NCI-H2107 treated with DMSO at 0.1 percent for 48 hours (cell line): ENCODE data around the gene ZNF581.
A peak's percentile ranks its signal among the peaks of the same experiment; 100 is the strongest.

Experiments
- DNase-seq: peaks from one replicate; lab custom pipeline; 2025; ENCODE audit not compliant: unreplicated experiment; lab: John Stamatoyannopoulos, UW

The ZNF581 gene

DNA sequence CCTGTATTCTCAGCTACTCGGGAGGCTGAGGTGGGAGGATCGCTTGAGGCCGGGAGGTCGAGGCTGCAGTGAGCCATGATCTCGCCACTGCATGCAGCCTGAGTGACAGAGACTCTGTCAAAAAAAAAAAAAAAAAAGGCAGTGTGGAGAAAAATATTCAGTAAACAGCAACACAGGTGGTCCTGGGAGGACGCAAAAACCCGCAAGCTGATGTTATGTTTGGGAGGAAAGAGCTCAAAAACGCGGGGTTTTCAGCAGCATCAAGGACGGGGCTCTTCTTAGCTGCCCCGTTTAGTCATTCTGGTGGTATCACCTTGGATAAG is 18.5 kb upstream of the ZNF581 start:
- DNase-seq, result no peak

DNA sequence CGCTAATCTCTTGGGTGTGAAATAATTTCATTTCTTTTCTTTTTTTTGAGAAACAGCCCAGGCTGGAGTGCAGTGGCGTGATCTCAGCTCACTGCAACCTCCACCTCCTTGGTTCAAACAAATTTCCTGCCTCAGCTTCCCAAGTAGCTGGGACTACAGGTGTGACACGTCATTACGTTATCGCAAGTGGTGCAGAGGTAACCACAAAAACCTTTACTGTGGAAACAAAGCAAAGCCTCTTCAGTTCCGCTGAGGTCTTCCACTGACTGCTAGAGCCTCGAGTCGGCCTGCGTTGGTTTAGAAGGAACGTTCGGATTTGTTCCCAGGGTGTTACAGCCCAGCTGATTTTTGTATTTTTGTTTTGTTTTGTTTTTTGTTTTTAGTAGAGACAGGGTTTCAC is 17.1 kb upstream of the ZNF581 start:
- peak; percentile 15 for DNase-seq

DNA sequence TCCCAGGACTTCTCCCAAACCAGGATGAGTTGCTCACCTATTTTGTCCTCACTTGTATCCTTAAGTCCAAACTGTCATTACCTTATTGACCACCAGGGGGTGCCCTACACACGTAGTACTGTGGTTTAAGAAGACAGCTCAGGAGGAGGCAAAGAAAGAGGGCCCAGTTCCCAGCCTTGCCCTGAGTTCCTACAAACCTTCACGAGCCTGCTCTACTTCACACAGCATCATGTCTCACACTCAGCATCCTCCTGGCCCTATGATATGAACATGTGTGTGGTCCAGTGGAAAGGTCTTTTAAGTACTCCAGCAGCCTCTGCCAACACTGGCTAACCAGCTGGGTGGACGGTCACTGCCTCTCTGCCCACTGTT is 11.0 kb upstream of the ZNF581 start:
- peak; percentile 81 for DNase-seq

DNA sequence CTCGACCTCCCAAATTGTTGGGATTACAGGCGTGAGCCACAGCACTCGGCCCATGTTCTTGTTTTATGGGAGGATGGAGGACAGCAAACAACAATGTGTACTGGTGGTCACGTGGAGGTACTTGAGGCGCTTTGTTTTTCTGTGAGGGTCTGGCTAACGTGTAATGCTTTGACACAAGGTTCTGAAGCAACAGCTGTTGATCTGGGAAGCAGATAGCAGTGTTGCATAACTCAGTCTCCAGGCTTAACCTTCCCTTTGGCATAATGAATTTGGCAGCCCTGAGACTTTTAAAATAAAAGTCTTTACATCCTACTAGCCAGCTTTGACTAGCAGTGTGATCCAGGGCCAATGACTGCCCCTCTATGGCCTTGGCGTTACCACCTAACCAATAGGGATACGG is 9.6 kb upstream of the ZNF581 start:
- no peak for DNase-seq

DNA sequence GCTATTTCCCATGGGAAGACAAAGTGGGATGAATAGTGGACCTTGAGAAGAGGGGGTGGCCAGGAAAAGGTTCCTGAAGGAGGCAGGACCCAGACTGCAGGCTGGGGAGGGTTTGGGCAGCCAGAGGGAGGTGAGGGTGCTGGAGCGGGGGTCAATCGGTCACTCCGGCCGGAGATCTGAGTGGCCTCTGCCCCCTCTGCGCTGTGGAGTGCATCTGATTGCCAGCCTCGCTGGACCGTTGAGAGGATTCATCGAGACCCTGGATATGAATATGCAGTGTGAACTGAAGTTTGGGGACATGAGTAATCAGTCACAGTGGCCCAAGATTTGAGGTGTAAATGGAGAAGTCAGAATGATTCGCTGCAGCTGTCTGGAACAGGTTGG is 8.1 kb upstream of the ZNF581 start:
- DNase-seq, result no peak

DNA sequence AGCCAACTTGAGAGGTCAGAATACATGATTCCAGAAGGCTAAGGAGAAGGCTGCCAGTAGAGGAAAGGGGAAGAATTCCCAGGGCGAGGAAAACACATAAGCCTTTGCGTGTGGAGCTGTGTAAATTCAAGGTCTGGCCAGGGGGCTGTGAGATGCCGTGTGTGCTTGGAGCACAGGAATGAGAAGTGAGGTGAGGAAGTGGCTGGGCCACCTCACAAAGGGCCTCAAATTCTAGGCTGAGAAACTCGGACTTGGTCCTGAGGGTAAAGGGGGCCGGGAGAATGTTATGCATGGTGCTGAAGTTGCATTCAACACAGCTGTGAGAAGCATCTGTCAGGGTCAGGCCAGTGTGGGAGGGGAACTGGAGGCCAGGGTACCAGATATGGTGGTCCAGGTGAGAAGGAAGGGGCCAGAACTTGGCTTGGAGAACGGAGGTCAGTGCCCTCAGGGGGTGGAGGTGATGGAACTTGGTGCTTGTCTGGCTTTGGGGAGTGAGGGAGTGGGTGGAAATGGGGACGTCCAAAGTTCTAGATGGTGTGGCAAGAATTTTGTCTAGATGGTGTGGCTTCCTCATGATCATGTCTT is 7.5 kb upstream of the ZNF581 start:
- DNase-seq, result no peak

DNA sequence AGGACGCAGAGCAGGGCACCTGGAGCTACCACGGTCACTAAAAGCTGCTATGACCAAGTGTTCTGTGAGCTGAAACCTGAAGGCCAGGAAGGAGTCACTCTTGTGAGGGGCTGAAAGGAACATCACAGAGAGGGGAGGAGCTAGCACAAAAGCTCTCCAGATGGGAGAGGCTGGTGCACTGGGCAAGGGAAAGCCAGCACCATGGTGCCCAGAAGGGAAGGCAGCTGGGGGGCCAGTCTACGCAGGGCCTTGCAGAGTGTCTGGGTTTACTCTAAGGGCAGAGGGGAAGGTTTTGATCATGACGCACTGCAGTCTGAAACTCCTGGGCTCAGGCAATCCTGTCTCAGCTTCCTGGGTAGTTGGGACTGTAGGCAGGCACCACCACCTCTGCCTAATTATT is 6.7 kb upstream of the ZNF581 start:
- DNase-seq, result no peak

DNA sequence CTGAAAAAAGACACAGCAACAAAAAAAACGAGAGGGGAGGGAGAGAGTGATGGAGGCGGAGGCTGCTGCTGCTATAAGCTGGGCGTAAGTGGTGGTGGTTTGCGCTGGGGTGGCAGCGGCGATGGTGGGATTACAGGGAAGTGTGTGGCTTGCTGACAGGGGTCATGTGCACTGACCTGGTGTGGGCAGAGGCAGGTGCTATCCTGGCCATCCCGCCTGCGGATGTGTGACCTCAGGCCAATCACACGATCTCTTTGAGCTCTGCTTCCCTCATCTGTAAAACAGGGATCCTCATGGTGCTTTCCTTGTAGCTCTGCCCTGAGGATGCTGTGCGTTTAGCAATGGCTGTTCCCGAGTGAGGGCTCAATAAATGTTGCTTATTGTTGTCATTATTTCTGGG is 5.9 kb upstream of the ZNF581 start:
- no peak for DNase-seq

DNA sequence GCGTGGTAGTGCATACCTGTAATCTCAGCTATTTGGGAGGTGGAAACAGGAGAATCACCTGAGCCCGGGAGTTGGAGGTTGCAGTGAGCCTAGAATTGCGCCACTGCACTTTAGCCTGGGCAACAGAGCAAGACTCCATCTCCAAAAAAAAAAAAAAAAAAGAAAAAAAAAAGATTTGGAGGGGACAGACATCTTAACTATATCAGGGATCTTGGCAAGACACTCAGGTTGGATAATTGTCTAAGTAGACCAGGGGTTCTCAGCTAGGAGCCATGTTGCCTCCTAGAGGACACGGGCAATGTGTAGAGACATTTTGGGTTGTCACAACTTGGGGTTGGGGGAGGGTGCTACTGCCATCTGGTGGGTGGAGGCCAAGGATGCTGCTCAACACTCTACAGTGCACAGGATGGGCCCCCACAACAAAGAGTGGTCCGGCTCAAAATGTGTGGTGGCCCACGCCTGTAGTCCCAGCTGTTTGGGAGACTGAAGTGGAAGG is 4.5 kb upstream of the ZNF581 start:
- DNase-seq, result no peak

DNA sequence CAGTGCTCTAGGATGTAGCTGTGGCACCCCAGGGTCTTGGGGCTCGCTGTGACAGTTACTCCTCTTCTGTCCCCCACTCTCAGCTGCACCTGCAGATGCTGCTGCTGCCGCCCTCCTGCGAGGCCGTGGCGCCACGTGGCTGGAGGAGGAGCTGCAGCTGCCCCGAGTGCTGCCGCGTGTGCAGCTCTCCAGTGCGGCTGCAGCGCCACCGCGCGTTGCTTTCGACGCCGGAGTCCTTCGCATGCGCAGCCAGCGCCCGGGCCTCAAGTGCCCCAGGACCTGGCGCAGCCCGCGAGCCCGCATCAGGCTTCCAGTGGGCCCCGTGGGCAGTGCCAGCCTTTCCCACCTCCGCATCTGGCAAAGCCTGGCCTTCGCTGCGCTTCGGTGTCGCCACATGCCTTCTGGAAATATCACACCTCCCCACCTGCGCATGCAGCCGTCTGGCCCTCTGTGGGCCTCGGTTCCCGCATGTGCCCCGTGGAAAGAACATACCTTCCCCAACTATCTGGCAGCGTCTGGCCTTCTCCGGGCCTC is 3.3 kb upstream of the ZNF581 start:
- DNase-seq, result no peak

DNA sequence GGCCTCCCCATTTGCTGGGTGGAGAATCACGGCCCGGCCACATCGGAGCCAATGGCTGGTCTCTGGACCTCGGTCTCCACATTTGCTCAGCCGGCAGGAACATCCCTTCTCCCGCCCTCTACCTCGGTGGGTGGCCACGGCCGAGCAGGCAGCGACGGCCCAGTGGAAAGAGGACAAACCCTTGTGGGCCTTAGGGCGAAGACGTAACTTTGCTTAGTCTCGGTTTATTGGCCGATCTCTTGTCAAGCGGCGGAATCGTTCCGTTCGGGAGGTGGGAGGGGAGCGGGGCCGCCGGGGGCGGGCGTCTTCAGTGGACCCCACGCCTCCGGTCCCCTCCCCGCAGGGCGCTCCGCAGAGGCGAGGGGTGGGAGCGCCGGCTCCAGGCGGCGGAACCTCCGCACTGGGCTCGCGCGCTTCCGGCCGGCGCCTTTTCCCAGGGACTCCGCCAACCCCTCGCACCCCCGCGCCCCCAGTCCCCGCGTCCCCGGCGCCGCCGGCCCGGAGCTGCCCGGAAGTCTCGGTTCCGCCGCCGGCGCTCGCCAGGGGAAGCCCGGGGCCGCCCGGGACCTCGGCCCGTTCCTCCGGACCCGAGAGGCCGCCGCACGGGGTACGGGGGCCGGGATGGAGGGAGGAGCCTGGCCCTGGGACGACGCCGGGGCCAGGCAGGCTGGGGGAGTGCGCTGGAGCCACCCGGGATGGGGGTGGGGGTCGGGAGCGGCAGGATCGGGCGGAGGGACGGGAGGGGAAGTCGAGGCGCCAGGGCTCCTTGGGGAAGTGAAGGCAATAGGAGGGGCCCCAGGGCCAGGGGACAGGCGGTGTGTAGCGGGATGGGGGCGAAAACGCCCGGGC is 2.6 kb upstream of the ZNF581 start, which contains the start of gene ZNF580:
TSS of gene ZNF580 (plus strand) at position 426 of the 849 bp plus-strand sequence. CDS start 1,507 bp downstream, outside the sequence.
- peak; percentile 10 for DNase-seq

DNA sequence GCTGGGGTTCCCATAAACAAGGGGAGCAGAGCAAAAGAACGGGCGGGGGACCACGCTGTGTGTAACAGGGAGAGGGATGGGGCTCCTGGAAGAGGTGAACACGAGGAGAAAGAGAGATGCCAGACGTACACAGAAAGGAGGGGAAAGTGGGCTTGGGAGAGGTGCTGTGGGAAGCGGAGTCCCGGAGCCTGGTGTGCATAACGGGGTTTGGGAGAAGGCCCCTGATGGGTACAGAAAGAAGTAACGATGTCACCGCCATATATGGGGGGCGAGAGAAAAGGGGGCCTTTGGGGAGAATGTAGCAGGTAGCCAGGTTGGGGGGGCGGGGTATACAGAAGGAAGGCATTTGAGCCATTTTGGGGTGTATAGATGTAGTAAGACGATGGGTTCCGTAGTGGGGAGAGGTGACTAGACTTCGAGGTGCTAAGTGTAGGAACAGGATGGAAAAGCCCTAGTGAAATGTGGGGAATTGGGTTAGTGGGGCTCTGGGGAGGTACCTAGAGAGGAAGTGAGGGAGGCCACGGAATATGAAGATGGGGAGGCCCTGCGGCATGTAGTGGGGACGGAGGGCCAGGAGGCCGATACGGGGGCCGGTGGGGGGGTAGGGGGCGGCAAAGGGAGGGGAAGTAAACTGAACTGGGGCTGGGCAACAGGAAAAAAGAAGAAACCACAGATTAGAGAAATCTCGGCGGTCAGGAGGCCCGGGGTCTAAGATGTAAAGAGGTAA is 1.9 kb upstream of the ZNF581 start:
- peak; percentile 8 for DNase-seq

DNA sequence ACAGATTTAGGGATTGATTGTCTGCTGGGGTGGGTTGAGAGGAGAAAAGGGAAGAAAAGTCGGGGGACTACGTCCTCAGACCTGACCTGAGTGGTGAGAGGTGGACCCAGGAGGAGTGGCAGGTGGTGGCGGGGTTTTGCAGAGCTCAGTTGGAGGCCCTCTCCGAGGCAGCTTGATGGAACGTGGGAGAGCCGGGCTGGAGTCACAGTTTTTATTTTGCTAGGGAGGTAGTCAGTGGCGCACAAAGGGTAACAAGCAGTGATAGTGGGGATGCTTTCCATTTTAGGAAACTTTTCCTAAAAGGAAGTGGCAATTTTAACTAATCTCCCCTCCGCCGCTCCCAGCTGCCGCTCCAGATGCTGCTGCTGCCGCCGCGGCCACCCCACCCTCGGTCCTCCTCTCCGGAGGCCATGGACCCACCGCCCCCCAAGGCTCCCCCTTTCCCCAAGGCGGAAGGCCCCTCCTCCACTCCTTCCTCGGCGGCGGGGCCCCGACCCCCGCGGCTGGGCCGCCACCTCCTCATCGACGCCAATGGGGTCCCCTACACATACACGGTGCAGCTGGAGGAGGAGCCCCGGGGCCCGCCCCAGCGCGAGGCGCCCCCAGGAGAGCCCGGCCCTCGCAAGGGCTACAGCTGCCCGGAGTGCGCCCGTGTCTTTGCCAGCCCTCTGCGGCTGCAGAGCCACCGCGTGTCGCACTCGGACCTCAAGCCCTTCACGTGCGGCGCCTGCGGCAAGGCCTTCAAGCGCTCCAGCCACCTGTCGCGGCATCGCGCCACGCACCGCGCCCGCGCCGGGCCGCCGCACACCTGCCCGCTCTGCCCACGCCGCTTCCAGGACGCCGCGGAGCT is 1.1 kb upstream of the ZNF581 start:
- peak; percentile 10 for DNase-seq

DNA sequence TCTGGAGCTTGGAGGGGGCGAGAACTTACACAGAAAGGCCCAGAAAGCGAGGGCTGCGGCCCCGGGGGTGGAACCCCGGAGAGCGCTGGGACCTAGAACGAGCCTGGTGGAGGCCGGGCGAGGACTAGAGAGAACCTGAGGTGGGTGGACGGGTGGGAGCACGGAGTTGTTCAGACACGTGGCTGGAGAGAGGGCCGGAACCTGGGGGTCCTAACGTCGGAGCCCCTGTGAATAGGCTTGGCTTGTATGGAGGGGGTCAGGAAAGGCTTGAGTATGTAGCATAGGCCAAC is 383 bp downstream of the ZNF581 start:
- DNase-seq, result no peak

DNA sequence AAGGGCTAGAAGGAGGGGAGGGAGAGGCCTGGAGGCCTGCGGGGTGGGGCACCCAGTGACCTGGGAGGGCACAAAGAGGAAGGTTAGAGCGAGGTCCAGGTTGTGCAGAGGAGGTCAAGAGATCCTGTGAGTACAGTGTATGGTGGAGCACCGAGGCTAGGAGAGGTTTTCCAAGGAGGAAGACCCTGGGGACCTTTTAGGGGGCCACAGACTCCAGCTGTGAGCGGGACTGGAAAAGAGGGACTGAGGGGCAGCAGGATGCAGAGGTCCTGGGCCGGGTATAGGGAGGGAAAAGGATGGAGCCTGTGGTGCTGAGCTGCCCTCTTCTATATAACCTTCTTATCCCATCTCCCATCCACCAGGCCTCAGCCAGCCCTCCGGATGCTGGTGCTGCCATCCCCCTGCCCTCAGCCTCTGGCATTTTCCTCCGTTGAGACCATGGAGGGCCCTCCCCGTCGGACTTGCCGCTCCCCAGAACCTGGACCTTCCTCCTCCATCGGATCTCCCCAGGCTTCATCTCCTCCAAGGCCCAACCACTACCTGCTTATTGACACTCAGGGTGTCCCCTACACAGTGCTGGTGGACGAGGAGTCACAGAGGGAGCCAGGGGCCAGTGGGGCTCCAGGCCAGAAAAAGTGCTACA is 863 bp downstream of the ZNF581 start:
- DNase-seq, result no peak

DNA sequence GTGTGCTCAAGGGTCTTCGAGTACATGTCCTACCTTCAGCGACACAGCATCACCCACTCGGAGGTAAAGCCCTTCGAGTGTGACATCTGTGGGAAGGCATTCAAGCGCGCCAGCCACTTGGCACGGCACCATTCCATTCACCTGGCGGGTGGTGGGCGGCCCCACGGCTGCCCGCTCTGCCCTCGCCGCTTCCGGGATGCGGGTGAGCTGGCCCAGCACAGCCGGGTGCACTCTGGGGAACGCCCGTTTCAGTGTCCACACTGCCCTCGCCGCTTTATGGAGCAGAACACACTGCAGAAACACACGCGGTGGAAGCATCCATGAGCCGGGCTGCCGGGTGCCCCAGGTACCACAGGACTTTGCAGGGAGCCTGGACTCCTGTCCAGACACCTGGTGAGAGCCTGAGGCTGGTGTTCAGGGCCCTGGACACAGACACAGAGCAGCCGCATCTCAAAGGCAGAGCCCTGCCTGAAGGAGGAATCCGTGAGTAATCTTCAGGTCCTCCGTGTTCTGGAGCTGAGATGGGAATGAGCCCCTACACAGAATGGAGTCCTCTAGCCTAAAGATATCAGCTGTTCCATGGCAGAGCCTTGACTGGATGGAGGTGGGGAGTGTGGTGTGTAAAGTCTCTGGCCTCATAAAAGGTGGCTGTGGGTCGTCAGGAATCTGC is 1.5 kb downstream of the ZNF581 start:
- DNase-seq, result no peak

DNA sequence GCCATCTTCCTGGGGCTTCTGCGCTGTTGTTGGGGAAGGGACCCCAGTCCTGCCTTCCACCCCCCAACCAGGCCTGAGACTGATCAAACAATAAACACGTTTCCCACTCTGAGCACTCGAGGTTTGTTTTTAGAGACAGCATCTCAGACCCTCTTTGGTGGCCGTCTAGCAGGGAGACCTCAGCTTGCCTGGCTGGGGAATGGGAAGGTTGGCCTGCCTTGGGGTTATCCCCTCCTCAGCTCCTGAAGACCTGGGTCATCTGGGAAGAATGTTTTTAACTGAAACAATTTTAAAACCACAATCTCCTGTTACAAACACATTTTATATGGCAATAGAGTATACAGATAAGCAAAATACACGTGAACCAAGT is 2.0 kb downstream of the ZNF581 start:
- DNase-seq, result no peak

DNA sequence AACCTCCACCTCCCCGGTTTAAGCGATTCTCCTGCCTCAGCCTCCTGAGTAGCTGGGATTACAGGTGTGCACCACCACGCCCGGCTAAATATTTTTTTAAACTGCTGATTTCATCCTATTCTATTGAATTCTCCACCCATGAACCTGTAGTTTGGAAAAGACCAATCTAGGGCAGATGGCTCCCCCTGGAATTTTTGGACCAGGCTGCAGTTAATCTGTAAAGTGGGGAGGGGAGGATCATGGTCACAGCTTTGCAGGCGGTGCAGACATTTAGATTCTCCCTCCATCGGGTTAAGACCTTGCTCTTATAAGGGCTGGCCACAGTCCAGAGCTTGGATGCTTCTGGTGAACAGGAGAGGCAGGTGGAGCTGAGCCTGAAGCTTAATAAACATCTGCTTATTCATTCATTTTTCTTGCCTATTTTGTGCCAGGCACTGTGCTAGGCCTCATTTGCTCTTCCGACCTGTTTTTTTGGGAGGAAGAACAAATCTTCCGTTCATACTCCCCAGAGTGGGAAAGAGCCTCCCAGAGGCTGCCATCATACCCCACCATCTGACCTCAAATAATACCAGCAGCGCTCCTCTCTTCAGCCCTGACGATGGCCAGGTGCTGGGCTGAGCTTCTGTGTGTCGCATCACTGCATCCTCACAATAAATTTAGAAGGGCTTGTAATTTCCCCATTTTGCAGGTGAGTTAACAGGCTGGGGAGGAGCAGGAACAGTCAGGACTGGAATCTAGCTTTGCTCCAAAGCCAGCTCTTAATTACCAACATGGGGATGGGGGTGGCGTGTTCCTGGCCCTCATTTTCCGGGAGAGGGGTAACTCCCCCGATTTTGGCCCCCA is 3.7 kb downstream of the ZNF581 start:
- peak; percentile 39 for DNase-seq
